Thyroid gland (tissue), 4 donors: ENCODE data around the gene DENND5A.

Experiments
- CTCF ChIP-seq, 6 experiments: fragments of 200-600 bp in 3 of 6; fragments of 450-650 bp in 3 of 6; sonication (generic) in 3 of 6; IDR thresholded peaks; one replicate each; pipeline ENCODE4 v1.5.1; 2016 to 2019; ENCODE audit warnings: antibody characterized with exemption in 6 of 6, mild to moderate bottlenecking in 2 of 6, inconsistent platforms in 1 of 6, moderate library complexity in 1 of 6
- POLR2A ChIP-seq, 2 donors: fragments of 450-650 bp; IDR thresholded peaks; one replicate each; pipeline ENCODE4 v1.6.1; 2017; ENCODE audit warnings: antibody characterized with exemption in 2 of 2, mild to moderate bottlenecking in 2 of 2, moderate library complexity in 1 of 2

GRCh38 chr11:9253086-9253485 is 12.1 kb downstream of the DENND5A start:
- TF ChIP-seq CTCF (IDR thresholded peaks at IDR 0.05) (no peak), POLR2A (IDR thresholded peaks at IDR 0.05) (no peak)
